Endothelial cell of umbilical vein (primary cell): ENCODE measurements around the gene SETBP1.

Experiments used
- CTCF ChIP-seq, 2 donors: IDR thresholded peaks; 1 replicate in 1 of 2; 2 replicates in 1 of 2; pipeline ENCODE4 v1.5.1; 2011; ENCODE audit warnings: low read length in 2 of 2, mild to moderate bottlenecking in 2 of 2, moderate library complexity in 2 of 2, control low read depth in 1 of 2, inconsistent platforms in 1 of 2, low read depth in 1 of 2; ENCODE audit not compliant: insufficient read depth in 1 of 2; ENCODE audit errors: extremely low read depth in 1 of 2
- EZH2 ChIP-seq: IDR thresholded peaks from 2 replicates; pipeline ENCODE4 v1.6.1; 2012; ENCODE audit warnings: borderline replicate concordance, low read depth, mild to moderate bottlenecking, moderate library complexity, low read length, inconsistent platforms; ENCODE audit not compliant: severe bottlenecking
- FOS ChIP-seq: IDR thresholded peaks from 2 replicates; pipeline ENCODE4 v1.6.1; 2011; ENCODE audit warnings: mild to moderate bottlenecking, low read length, moderate library complexity, borderline replicate concordance; ENCODE audit not compliant: insufficient read depth
- MAX ChIP-seq: IDR thresholded peaks from 2 replicates; pipeline ENCODE4 v1.6.1; 2011; ENCODE audit not compliant: insufficient read depth, insufficient read length
- MYC ChIP-seq: IDR thresholded peaks from one replicate; pipeline ENCODE4 v1.6.1; 2011; ENCODE audit warnings: mild to moderate bottlenecking, low read depth, low read length
- POLR2A ChIP-seq: IDR thresholded peaks from 2 replicates; pipeline ENCODE4 v1.6.1; 2012; ENCODE audit warnings: low read depth, mild to moderate bottlenecking, control low read depth, low read length
- POLR2AphosphoS5 ChIP-seq: IDR thresholded peaks from 2 replicates; pipeline ENCODE4 v1.6.1; 2012; ENCODE audit warnings: low read depth, mild to moderate bottlenecking, control low read depth, low read length, moderate library complexity; ENCODE audit not compliant: insufficient read depth

- TF ChIP-seq CTCF (IDR thresholded peaks at IDR 0.05; ENCODE audit: extremely low read depth in 1 of 2, insufficient read depth in 1 of 2, low read depth in 1 of 2, low read length in 2 of 2), result no peak
- no peak for TF ChIP-seq POLR2A
- TF ChIP-seq MYC, result no peak
- TF ChIP-seq MAX, result no peak
- no peak for TF ChIP-seq POLR2AphosphoS5
- no peak for TF ChIP-seq FOS
- TF ChIP-seq EZH2, result no peak
These were observed 168.7 kb downstream of the SETBP1 start for GRCh38 chr18:44849361-44849760.
